Mesangial cell (primary cell): ENCODE results near the gene DKK2. TPM values are rescaled to one million over a fixed set of nuclear protein-coding genes. Genes with fewer than 3 reads are reported as not detected.

Experiments used
- total RNA-seq: library from RNA; depleted of rRNA; stranded (reverse); fragments of >200 nt; gene quantifications from 2 replicates; pipeline ENCODE4 v1.2.3, GENCODE V29; 2015

DKK2 gene
- total RNA-seq = 0.76 and 0.98 TPM in 2 replicates

DNA sequence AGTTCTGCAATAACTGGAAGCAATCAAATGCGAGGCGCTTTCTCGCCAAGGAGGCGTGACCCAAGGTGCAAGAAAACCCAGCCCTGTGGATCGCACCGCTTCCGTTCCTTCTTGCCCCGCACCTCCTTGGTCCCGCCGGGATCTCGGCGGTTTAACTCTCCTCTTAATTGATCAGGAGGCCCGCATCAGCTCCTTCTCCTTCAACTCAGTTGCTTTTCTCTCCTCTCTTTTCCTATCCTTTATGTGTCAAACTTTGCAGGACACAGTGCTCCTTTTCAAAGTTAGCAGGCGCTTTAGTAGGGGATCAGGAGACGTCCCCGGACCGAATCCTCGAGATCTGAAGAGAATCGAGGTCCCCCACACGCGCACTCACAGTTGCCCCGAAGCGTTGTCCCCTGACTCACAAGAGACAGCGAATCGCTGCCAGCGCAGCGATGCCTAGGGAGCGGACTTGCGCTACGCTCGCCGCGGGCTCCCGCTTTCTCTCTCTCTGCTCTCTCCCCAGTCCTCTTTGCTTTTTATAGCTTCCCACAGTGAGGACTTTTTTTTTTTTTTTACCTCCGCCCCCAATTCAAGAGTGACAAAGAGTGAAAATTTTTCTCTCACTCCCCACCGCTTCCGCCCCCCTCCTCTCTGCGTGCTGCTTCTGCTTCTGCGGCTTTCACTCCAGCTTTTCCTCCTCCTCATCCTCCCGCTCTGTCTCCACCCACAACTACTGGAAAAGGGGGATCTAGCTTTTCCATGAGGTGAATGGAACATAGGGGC lies at the start of gene DKK2:
DKK2 (minus strand) TSS at position 495 of the 765 bp plus-strand sequence. CDS start 722 bp downstream, outside the sequence.

